Measurements from ENCODE around the gene FAM110A. TPM values are rescaled to one million over a fixed set of nuclear protein-coding genes. Genes with fewer than 3 reads are reported as not detected.

FAM110A gene
- total and polyA plus RNA-seq, 2 of the 8 experiments (the other 6 are each of a cell fraction or from before 2014, with no cell fraction given), result 10.1 to 10.9 TPM

GRCh38 chr20:830011-830521, 3.4 kb upstream of the FAM110A start (continued):
- TF ChIP-seq JUN (IDR thresholded peaks at IDR 0.05; ENCODE audit: low read depth, low read length) (no peak), TAF7 (optimal IDR thresholded peaks at IDR 0.05; ENCODE audit: borderline replicate concordance, low read depth, low read length) (no peak), RBBP5 (IDR thresholded peaks at IDR 0.05; ENCODE audit: borderline replicate concordance, low read depth, low read length) (no peak), HDAC6 (IDR thresholded peaks at IDR 0.05; ENCODE audit: low read depth, low read length) (no peak), GABPA (IDR thresholded peaks at IDR 0.05; ENCODE audit: borderline replicate concordance, insufficient read depth, low read length) (no peak), BCL11A (IDR thresholded peaks at IDR 0.05; ENCODE audit: low read depth in 2 of 2, low read length in 2 of 2) (no peak), CEBPB (IDR thresholded peaks at IDR 0.05; ENCODE audit: low read depth, low read length) (no peak)
